Measurements from ENCODE around the gene TTC28.

- TF ChIP-seq CTCF (IDR thresholded peaks at IDR 0.05; ENCODE audit: low read depth, low read length), result no peak
- TF ChIP-seq POLR2A (IDR thresholded peaks at IDR 0.05; ENCODE audit: extremely low read depth, insufficient read length), result no peak
These were observed 662.2 kb downstream of the TTC28 start for GRCh38 chr22:28017558-28017820.

Measured in NB4 (cell line).